ENCODE results near the gene SIRT5. TPM values are rescaled to one million over a fixed set of nuclear protein-coding genes. Genes with fewer than 3 reads are reported as not detected.

SIRT5 gene
- polyA plus RNA-seq, 1 experiment: 5.3 TPM

DNA sequence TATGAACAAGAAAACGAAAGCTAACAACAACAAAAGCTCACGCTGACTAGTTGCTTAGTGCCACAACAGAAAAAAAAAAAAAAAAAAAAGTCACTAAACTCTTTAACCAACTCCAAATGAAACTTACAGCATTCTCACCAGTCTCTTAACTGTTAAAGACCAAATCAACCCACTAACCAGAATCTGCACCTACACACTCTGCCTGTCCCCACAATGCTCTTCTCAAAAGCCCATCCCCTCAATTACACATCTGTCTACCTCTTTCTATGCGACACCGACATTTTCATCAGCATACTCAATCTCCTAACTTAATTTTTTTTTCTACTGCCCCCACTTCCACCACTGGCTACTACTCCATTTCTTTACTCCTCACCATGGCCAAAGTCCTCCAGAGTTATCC, 75.0 kb downstream of the SIRT5 start:
- no peak for TF ChIP-seq CTCF (IDR thresholded peaks at IDR 0.05; ENCODE audit: low read depth, low read length)
- ChIA-PET POLR2A (interaction anchor here (0.7 kb wide), 1 partner anchor 285 kb away, joined by 8 read pairs; no protein-coding TSS in a partner anchor), CTCF (interaction anchor here (0.7 kb wide), 1 partner anchor 10 kb away, joined by 3 read pairs; no protein-coding TSS in a partner anchor)
- Histone ChIP-seq H3K4me3 (ENCODE audit: low read depth, low read length) (no peak overlapping the region), H3K27me3 (ENCODE audit: control insufficient read depth, insufficient read depth, low read length) (no peaks in the 10 kb centered on the region), H3K27ac (ENCODE audit: low read depth, low read length) (no peak overlapping the region), H3K9me3 (ENCODE audit: control insufficient read depth, insufficient read depth, low read length) (no peaks in the 10 kb centered on the region)
- no peak for DNase-seq (ENCODE audit: low read depth, low spot score)

DNA sequence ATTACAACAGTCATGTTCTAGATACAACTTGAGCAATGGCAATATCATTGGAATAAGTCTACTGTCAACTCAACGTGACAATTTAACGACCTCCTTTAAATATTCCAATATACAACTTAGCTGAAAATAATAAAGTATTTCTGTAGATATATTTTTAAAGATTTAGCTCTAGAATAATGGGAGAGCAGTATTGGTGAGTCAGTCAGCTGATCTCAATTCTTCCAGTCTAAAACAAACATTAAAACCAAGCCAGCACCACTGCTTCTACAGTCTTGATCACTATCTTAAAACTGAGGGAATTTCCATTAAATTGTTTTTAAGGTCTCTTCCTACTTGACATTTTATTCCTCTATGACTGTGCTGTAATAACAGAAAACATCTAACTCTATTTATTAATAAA, 78.9 kb downstream of the SIRT5 start:
- Histone ChIP-seq H3K27me3 (ENCODE audit: control insufficient read depth, insufficient read depth, low read length) (no peaks in the 10 kb centered on the region), H3K27ac (ENCODE audit: low read depth, low read length) (no peak overlapping the region), H3K4me3 (ENCODE audit: low read depth, low read length) (no peak overlapping the region), H3K9me3 (ENCODE audit: control insufficient read depth, insufficient read depth, low read length) (no peaks in the 10 kb centered on the region)
- ChIA-PET CTCF (interaction anchor here (1.0 kb wide), 1 partner anchor 38 kb away, joined by 4 read pairs; no protein-coding TSS in a partner anchor), POLR2A (no interaction called here)
- DNase-seq (ENCODE audit: low read depth, low spot score): no peak
- TF ChIP-seq CTCF (IDR thresholded peaks at IDR 0.05; ENCODE audit: low read depth, low read length): no peak

DNA sequence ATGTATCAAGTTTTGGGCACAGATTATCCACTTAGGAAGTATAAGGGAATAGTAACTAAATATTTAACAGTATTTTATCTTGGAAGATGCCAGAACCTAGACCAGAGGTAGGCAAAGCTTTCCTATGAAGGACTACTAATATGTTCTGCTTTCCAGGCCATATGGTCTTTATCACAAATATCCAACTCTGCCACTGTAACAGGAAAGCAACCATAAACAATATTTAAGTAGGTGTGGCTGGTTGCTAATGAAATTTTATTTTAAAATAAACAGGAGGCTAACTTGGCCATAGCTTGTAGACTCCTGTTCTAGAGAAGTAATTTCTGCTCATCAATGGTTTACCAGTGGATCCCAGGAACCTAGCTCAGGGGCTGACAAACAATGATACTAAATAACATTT, 80.1 kb downstream of the SIRT5 start:
- TF ChIP-seq CTCF (IDR thresholded peaks at IDR 0.05; ENCODE audit: low read depth, low read length): no peak
- Histone ChIP-seq H3K9me3 (ENCODE audit: control insufficient read depth, insufficient read depth, low read length) (no peaks in the 10 kb centered on the region), H3K27me3 (ENCODE audit: control insufficient read depth, insufficient read depth, low read length) (no peaks in the 10 kb centered on the region), H3K27ac (ENCODE audit: low read depth, low read length) (no peak overlapping the region), H3K4me3 (ENCODE audit: low read depth, low read length) (no peak overlapping the region)
- ChIA-PET POLR2A (no interaction called here), CTCF (no interaction called here)
- DNase-seq (ENCODE audit: low read depth, low spot score): no peak

DNA sequence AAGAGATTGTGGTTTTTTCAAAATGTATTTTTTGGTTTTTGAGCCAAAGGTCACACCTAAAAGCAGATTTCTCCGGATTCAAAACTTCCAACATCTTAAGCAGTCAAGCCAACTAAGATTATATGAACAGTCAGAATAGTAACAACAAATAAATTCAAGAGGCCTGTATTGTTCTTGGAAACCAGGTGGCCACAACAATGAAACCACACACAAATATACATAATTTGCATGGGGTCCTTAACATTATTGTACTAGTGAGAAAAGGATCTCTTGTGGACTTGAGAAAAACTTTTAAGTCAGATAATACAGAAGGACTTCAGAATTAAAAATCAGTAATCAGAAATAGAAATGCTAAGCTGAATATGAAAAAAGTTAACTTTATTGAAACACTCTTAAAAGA, 81.3 kb downstream of the SIRT5 start:
- no peaks in the 10 kb centered on the region for H3K27me3 ChIP-seq (ENCODE audit: control insufficient read depth, insufficient read depth, low read length)
- POLR2A ChIA-PET: no interaction called here

GRCh38 chr6:13660273-13660672, 85.9 kb downstream of the SIRT5 start:
- no peaks in the 10 kb centered on the region for H3K9me3 ChIP-seq (ENCODE audit: control insufficient read depth, insufficient read depth, low read length)
- ChIA-PET CTCF (interaction anchor here (0.6 to 1.0 kb wide), 3 partner anchors 11 to 325 kb away, joined by 3 to 4 read pairs (median 3); no protein-coding TSS in a partner anchor), POLR2A (no interaction called here)
- H3K27ac ChIP-seq (ENCODE audit: low read depth, low read length): no peak overlapping the region
- no peak for TF ChIP-seq CTCF (IDR thresholded peaks at IDR 0.05; ENCODE audit: low read depth, low read length)
- no peak overlapping the region for H3K4me3 ChIP-seq (ENCODE audit: low read depth, low read length)
- H3K27me3 ChIP-seq (ENCODE audit: control insufficient read depth, insufficient read depth, low read length): no peaks in the 10 kb centered on the region
- no peak for DNase-seq (ENCODE audit: low read depth, low spot score)

More for the DNA sequence above, 81.3 kb downstream of the SIRT5 start:
- CTCF ChIA-PET: interaction anchor here (0.7 kb wide), 1 partner anchor 31 kb away, joined by 3 read pairs; no protein-coding TSS in a partner anchor
- no peak for DNase-seq (ENCODE audit: low read depth, low spot score)
- no peak for TF ChIP-seq CTCF (IDR thresholded peaks at IDR 0.05; ENCODE audit: low read depth, low read length)
- H3K4me3 ChIP-seq (ENCODE audit: low read depth, low read length): no peak overlapping the region
- no peaks in the 10 kb centered on the region for H3K9me3 ChIP-seq (ENCODE audit: control insufficient read depth, insufficient read depth, low read length)
- no peak overlapping the region for H3K27ac ChIP-seq (ENCODE audit: low read depth, low read length)
